Activated B cell treated with CpG ODN at 0.5 μM for 24 hours (primary cell): ENCODE results near the gene RSPH1. TPM values are rescaled to one million over a fixed set of nuclear protein-coding genes. Genes with fewer than 3 reads are reported as not detected.
A peak's percentile ranks its signal among the peaks of the same experiment; 100 is the strongest.

Experiments used
- ATAC-seq: fragments of 200-7000 bp; cut with Tn5 transposase; one replicate; pipeline ENCODE4 v1.10.0; 2021; ENCODE audit warnings: low read depth, mild to moderate bottlenecking, moderate library complexity
- CTCF ChIA-PET: fragments of 350-600 bp; sonication (Branson Sonifier 250); formaldehyde crosslinking; loops from one replicate; lab custom pipeline; 2021; ENCODE audit warnings: antibody characterized with exemption; lab: Charles Lee
- POLR2A ChIA-PET: fragments of 350-600 bp; sonication (Branson Sonifier 250); formaldehyde crosslinking; loops from one replicate; lab custom pipeline; 2021; ENCODE audit warnings: antibody characterized with exemption; lab: Charles Lee
- DNase-seq: peaks from one replicate; pipeline ENCODE4 v3.0.0; 2022
- H3K27ac Mint-ChIP-seq: one replicate; pipeline ENCODE4 v1.8.0; 2020; ENCODE audit warnings: mixed read lengths
- H3K27me3 Mint-ChIP-seq: one replicate; pipeline ENCODE4 v1.8.0; 2021; ENCODE audit warnings: mixed read lengths
- H3K36me3 Mint-ChIP-seq: one replicate; pipeline ENCODE4 v1.8.0; 2021; ENCODE audit warnings: low read depth, mixed read lengths
- H3K4me1 Mint-ChIP-seq: one replicate; pipeline ENCODE4 v1.8.0; 2021; ENCODE audit warnings: mixed read lengths
- H3K4me3 Mint-ChIP-seq: one replicate; pipeline ENCODE4 v1.8.0; 2020; ENCODE audit warnings: mild to moderate bottlenecking, mixed read lengths
- H3K9me3 Mint-ChIP-seq: one replicate; pipeline ENCODE4 v1.8.0; 2020; ENCODE audit warnings: mixed read lengths
- CTCF ChIP-seq: fragments of 200-600 bp; IDR thresholded peaks from one replicate; pipeline ENCODE4 v1.8.0; 2022; ENCODE audit warnings: antibody characterized with exemption, mild to moderate bottlenecking
- intact Hi-C: fragments of 100-400 bp; cut with micrococcal nuclease; formaldehyde crosslinking; loops from one replicate; pipeline ENCODE4 v1.15.1; 2024
- total RNA-seq: library from RNA; stranded (reverse); gene quantifications from 2 replicates; pipeline ENCODE4 v1.2.3, GENCODE V29; 2022

The RSPH1 gene
- total RNA-seq, 1 donor from 2014 or later: 0.38 TPM

- POLR2A ChIA-PET: interaction anchor here (0.7 to 2.1 kb wide), 7 partner anchors 10 to 234 kb away, joined by 3 to 14 read pairs (median 5); partner anchors contain the start of gene SLC37A1
- Mint-ChIP-seq H3K27me3 (no peaks in the 10 kb centered on the region), H3K4me3 (peak overlapping the region; percentile 78), H3K9me3 (no peaks in the 10 kb centered on the region), H3K27ac (peak overlapping the region; percentile 98), H3K36me3 (no peaks in the 10 kb centered on the region), H3K4me1 (peaks cover 65% of the 10 kb centered on the region)
- intact Hi-C loops: loop anchor here (1.0 to 10.0 kb wide), 10 partner anchors 10 to 456 kb away; partner anchors contain the start of gene RSPH1
- ATAC-seq (peak; percentile 60), DNase-seq (peak; percentile 62)
- CTCF ChIA-PET: interaction anchor here (1.2 to 3.5 kb wide), 2 partner anchors 10 to 76 kb away, joined by 3 to 16 read pairs; no protein-coding TSS in a partner anchor
- no peak for TF ChIP-seq CTCF
Measured at GRCh38 chr21:42460391-42461184, 35.4 kb downstream of the RSPH1 start.

GRCh38 chr21:42459546-42460215 lies 36.3 kb downstream of the RSPH1 start:
- H3K9me3 Mint-ChIP-seq: no peaks in the 10 kb centered on the region
- DNase-seq: peak; percentile 15
- POLR2A ChIA-PET: interaction anchor here (0.9 to 2.1 kb wide), 6 partner anchors 9 to 76 kb away, joined by 3 to 14 read pairs (median 6); partner anchors contain the start of gene SLC37A1

GRCh38 chr21:42459082-42459460 lies 37.0 kb downstream of the RSPH1 start:
- intact Hi-C loops: no loop called here
- DNase-seq (no peak), ATAC-seq (no peak)
- ChIA-PET CTCF (interaction anchor here (1.2 to 3.5 kb wide), 2 partner anchors 9 to 77 kb away, joined by 3 to 16 read pairs; no protein-coding TSS in a partner anchor), POLR2A (no interaction called here)
- H3K27ac Mint-ChIP-seq: no peak overlapping the region
- H3K27me3 Mint-ChIP-seq: no peaks in the 10 kb centered on the region
- no peaks in the 10 kb centered on the region for H3K36me3 Mint-ChIP-seq
- H3K4me1 Mint-ChIP-seq: peaks cover 50% of the 10 kb centered on the region
- no peak overlapping the region for H3K4me3 Mint-ChIP-seq
- H3K9me3 Mint-ChIP-seq: no peaks in the 10 kb centered on the region
- TF ChIP-seq CTCF: no peak

More at GRCh38 chr21:42459546-42460215, 36.3 kb downstream of the RSPH1 start:
- CTCF ChIA-PET: interaction anchor here (1.2 to 3.5 kb wide), 2 partner anchors 9 to 77 kb away, joined by 3 to 16 read pairs; no protein-coding TSS in a partner anchor
- H3K4me3 Mint-ChIP-seq: no peak overlapping the region
- no peaks in the 10 kb centered on the region for H3K27me3 Mint-ChIP-seq
- ATAC-seq: no peak
- H3K36me3 Mint-ChIP-seq: no peaks in the 10 kb centered on the region
- peaks cover 56% of the 10 kb centered on the region for H3K4me1 Mint-ChIP-seq
- intact Hi-C loops: loop anchor here (1.0 to 10.0 kb wide), 10 partner anchors 9 to 455 kb away; partner anchors contain the start of gene RSPH1
- H3K27ac Mint-ChIP-seq: peak overlapping the region; percentile 98
- no peak for TF ChIP-seq CTCF

GRCh38 chr21:42456457-42456856 lies 39.6 kb downstream of the RSPH1 start:
- H3K9me3 Mint-ChIP-seq: no peaks in the 10 kb centered on the region
- H3K4me3 Mint-ChIP-seq: no peak overlapping the region
- ChIA-PET POLR2A (no interaction called here), CTCF (no interaction called here)
- no peaks in the 10 kb centered on the region for H3K36me3 Mint-ChIP-seq
- no peaks in the 10 kb centered on the region for H3K27me3 Mint-ChIP-seq
- H3K27ac Mint-ChIP-seq: no peak overlapping the region
- no peak for DNase-seq
- H3K4me1 Mint-ChIP-seq: peaks cover 25% of the 10 kb centered on the region
- TF ChIP-seq CTCF: no peak
- ATAC-seq: no peak
- intact Hi-C loops: no loop called here
